ENCODE data around the gene RNF31. TPM values are rescaled to one million over a fixed set of nuclear protein-coding genes. Genes with fewer than 3 reads are reported as not detected.

Gene RNF31
- total and polyA plus RNA-seq, 2 of the 13 experiments (the other 11 are each of a cell fraction or from before 2014, with no cell fraction given), result 48.2 to 86.8 TPM

DNA sequence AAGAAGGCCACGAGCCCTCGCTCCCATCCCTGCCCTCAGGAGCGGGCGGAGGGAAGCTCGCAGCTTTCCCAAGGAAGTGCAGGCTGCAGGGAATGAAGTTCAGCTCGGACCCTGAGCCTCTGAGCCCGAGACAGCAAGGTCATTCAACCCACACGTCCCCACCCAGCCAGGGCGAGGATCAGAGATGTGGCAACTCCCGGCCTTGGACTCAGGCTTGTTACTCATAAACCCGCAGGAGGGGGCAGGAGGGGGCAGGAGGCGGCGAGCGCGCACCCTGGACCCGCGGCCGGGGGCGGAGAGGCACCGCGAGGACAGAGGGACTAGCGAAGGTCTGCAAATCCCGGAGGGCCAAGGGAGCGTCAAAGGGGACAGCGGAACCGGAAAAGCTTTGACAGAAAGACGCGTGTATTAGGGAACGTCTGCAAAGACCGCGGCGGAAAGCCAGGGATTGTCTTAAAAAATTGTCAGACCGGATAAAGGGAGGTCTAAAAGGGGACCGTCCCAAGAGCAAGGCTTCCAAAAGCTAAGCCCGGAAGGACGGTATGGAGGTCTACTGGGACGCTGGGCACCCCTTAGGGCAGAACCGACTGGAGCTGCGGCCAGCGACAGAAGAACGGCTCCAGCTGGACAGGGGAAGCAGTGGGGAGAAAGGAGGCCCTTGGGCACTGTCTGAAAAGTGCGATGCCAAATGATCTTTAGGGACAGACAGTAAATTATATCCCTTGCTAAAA, 33.3 kb upstream of the RNF31 start (continued):
- TF ChIP-seq, protein P1, sequence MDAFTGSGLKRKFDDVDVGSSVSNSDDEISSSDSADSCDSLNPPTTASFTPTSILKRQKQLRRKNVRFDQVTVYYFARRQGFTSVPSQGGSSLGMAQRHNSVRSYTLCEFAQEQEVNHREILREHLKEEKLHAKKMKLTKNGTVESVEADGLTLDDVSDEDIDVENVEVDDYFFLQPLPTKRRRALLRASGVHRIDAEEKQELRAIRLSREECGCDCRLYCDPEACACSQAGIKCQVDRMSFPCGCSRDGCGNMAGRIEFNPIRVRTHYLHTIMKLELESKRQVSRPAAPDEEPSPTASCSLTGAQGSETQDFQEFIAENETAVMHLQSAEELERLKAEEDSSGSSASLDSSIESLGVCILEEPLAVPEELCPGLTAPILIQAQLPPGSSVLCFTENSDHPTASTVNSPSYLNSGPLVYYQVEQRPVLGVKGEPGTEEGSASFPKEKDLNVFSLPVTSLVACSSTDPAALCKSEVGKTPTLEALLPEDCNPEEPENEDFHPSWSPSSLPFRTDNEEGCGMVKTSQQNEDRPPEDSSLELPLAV (CRISPR knock-in tag; conservative IDR thresholded peaks at IDR 0.05; ENCODE audit: low read depth), result no peak
- peak; percentile 74 to 90 for TF ChIP-seq NR2F1 (CRISPR knock-in tag; IDR thresholded peaks at IDR 0.05)
- 0 out of 2 replicates have a peak, but pooled peaks have one; percentile 3 for TF ChIP-seq RBAK (CRISPR knock-in tag; IDR thresholded peaks at IDR 0.05)
- peak; percentile 87 for TF ChIP-seq SIX1 (CRISPR knock-in tag; IDR thresholded peaks at IDR 0.05; ENCODE audit: borderline replicate concordance)
- TF ChIP-seq ZNF605 (CRISPR knock-in tag; IDR thresholded peaks at IDR 0.05), result no peak; the same call in 1 of the 2 replicates
- TF ChIP-seq, protein P2, sequence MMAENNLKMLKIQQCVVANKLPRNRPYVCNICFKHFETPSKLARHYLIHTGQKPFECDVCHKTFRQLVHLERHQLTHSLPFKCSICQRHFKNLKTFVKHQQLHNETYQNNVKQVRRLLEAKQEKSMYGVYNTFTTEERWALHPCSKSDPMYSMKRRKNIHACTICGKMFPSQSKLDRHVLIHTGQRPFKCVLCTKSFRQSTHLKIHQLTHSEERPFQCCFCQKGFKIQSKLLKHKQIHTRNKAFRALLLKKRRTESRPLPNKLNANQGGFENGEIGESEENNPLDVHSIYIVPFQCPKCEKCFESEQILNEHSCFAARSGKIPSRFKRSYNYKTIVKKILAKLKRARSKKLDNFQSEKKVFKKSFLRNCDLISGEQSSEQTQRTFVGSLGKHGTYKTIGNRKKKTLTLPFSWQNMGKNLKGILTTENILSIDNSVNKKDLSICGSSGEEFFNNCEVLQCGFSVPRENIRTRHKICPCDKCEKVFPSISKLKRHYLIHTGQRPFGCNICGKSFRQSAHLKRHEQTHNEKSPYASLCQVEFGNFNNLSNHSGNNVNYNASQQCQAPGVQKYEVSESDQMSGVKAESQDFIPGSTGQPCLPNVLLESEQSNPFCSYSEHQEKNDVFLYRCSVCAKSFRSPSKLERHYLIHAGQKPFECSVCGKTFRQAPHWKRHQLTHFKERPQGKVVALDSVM (CRISPR knock-in tag; IDR thresholded peaks at IDR 0.05), result peak; percentile 80
- TF ChIP-seq GFI1 (CRISPR knock-in tag; IDR thresholded peaks at IDR 0.05; ENCODE audit: borderline replicate concordance), result peak; percentile 92
- 0 out of 2 replicates have a peak, but pooled peaks have one; percentile 40 for TF ChIP-seq AKNA (CRISPR knock-in tag; IDR thresholded peaks at IDR 0.05; ENCODE audit: borderline replicate concordance)
- TF ChIP-seq ZNF652 (CRISPR knock-in tag; IDR thresholded peaks at IDR 0.05; ENCODE audit: borderline replicate concordance, low read depth), result peak; percentile 77
- peak; percentile 77; the same call in 1 of the 2 replicates for TF ChIP-seq ZNF891 (CRISPR knock-in tag; IDR thresholded peaks at IDR 0.05)
- TF ChIP-seq ZNF781 (CRISPR knock-in tag; IDR thresholded peaks at IDR 0.05; ENCODE audit: borderline replicate concordance, not compliant biosample characterization), result no peak
- TF ChIP-seq ZFP41 (CRISPR knock-in tag; IDR thresholded peaks at IDR 0.05; ENCODE audit: borderline replicate concordance), result peak; percentile 85; the same call in 1 of the 2 replicates
- peak; percentile 96; the same call in 1 of the 2 replicates for TF ChIP-seq ZFP36L1 (CRISPR knock-in tag; IDR thresholded peaks at IDR 0.05)
- peak; percentile 98 for TF ChIP-seq MEF2D (CRISPR knock-in tag; IDR thresholded peaks at IDR 0.05)
- peak; percentile 83 for TF ChIP-seq SRSF1 (optimal IDR thresholded peaks at IDR 0.05; ENCODE audit: low read depth, low read length)
- peak; percentile 97; the same call in 1 of the 2 replicates for TF ChIP-seq KDM5B (CRISPR knock-in tag; IDR thresholded peaks at IDR 0.05; ENCODE audit: borderline replicate concordance)
- TF ChIP-seq ZNF607 (CRISPR knock-in tag; IDR thresholded peaks at IDR 0.05; ENCODE audit: borderline replicate concordance), result peak; percentile 91
- TF ChIP-seq ZBTB25 (CRISPR knock-in tag; IDR thresholded peaks at IDR 0.05), result peak; percentile 97

All from HepG2 (cell line).